ENCODE measurements around the gene APH1B. TPM values are rescaled to one million over a fixed set of nuclear protein-coding genes. Genes with fewer than 3 reads are reported as not detected.

APH1B gene
- polyA plus RNA-seq, 1 experiment: 12.6 TPM

- TF ChIP-seq, protein P1, sequence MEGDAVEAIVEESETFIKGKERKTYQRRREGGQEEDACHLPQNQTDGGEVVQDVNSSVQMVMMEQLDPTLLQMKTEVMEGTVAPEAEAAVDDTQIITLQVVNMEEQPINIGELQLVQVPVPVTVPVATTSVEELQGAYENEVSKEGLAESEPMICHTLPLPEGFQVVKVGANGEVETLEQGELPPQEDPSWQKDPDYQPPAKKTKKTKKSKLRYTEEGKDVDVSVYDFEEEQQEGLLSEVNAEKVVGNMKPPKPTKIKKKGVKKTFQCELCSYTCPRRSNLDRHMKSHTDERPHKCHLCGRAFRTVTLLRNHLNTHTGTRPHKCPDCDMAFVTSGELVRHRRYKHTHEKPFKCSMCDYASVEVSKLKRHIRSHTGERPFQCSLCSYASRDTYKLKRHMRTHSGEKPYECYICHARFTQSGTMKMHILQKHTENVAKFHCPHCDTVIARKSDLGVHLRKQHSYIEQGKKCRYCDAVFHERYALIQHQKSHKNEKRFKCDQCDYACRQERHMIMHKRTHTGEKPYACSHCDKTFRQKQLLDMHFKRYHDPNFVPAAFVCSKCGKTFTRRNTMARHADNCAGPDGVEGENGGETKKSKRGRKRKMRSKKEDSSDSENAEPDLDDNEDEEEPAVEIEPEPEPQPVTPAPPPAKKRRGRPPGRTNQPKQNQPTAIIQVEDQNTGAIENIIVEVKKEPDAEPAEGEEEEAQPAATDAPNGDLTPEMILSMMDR (IDR thresholded peaks at IDR 0.05; ENCODE audit: insufficient read depth, low read depth, low read length): no peak
- H3K27me3 ChIP-seq (ENCODE audit: control insufficient read depth, insufficient read depth, low read length): no peaks in the 10 kb centered on the region
- DNase-seq (ENCODE audit: low read depth): no peak
- ChIA-PET CTCF (interaction anchor here (1.0 kb wide), 1 partner anchor 8 kb away, joined by 3 read pairs; no protein-coding TSS in a partner anchor), POLR2A (no interaction called here)
- H3K36me3 ChIP-seq (ENCODE audit: control insufficient read depth, insufficient read depth, low read length): peaks cover 5% of the 10 kb centered on the region; the same call in 1 of the 2 replicates
- H3K4me3 ChIP-seq (ENCODE audit: low read depth, low read length): no peak overlapping the region
These were observed 31.5 kb downstream of the APH1B start for GRCh38 chr15:63308947-63309346.

DNA sequence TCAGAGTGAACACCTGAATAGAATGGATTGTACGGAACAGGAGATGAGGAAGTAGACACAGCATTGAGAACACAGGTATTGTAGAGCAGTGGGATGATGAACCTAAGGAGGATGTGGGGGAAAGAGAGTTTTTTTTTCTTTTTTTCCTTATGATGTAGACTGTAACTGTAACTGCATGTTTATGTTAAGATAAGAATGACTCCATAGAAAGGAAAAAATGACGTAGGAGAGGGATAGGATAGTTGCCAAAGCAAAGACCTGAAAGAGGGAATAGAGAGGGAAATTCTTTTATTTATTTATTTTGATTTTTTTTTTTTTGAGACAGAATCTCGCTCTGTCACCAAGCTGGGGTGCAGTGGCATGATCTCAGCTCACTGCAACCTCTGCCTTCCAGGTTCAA, 33.2 kb downstream of the APH1B start:
- H3K27me3 ChIP-seq (ENCODE audit: control insufficient read depth, insufficient read depth, low read length): no peaks in the 10 kb centered on the region
- TF ChIP-seq, protein P1 (IDR thresholded peaks at IDR 0.05; ENCODE audit: insufficient read depth, low read depth, low read length): no peak
- ChIA-PET CTCF (interaction anchor here (1.5 to 2.1 kb wide), 2 partner anchors 16 to 19 kb away, joined by 3 to 7 read pairs; no protein-coding TSS in a partner anchor), POLR2A (interaction anchor here (0.6 kb wide), 1 partner anchor 197 kb away, joined by 3 read pairs; no protein-coding TSS in a partner anchor)
- no peak overlapping the region for H3K4me3 ChIP-seq (ENCODE audit: low read depth, low read length)
- H3K36me3 ChIP-seq (ENCODE audit: control insufficient read depth, insufficient read depth, low read length): peaks cover 5% of the 10 kb centered on the region; the same call in 1 of the 2 replicates
- no peak for DNase-seq (ENCODE audit: low read depth)

GRCh38 chr15:63312286-63312685, 34.9 kb downstream of the APH1B start:
- CTCF ChIA-PET: interaction anchor here (0.6 to 0.8 kb wide), 2 partner anchors 11 to 282 kb away, joined by 3 read pairs; no protein-coding TSS in a partner anchor
- TF ChIP-seq, protein P1 (IDR thresholded peaks at IDR 0.05; ENCODE audit: insufficient read depth, low read depth, low read length): no peak

DNA sequence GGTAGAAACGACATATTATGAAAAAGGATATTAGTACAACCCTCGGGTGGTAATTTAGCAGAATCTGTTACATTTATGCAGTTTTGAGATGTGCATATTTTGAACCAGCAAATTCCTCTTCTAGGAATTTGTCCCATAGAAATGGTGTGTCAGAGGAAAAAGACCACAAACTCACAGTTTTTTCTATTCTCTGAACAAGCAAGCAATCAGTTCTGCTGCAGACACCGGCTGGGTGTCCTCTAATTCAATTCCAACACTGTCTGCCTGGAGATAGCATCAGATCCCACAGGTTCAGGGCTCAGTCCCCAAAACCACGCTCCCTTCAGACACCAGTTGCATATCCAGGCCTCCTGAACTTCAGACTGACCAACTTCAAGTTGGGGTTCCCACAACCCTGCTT, 36.4 kb downstream of the APH1B start:
- TF ChIP-seq, protein P1 (IDR thresholded peaks at IDR 0.05; ENCODE audit: insufficient read depth, low read depth, low read length): no peak
- CTCF ChIA-PET: no interaction called here
- no peak for DNase-seq (ENCODE audit: low read depth)
- Histone ChIP-seq H3K4me3 (ENCODE audit: low read depth, low read length) (no peak overlapping the region), H3K27me3 (ENCODE audit: control insufficient read depth, insufficient read depth, low read length) (no peaks in the 10 kb centered on the region), H3K36me3 (ENCODE audit: control insufficient read depth, insufficient read depth, low read length) (no peaks in the 10 kb centered on the region)
- POLR2A ChIA-PET: no interaction called here

More at GRCh38 chr15:63312286-63312685, 34.9 kb downstream of the APH1B start:
- POLR2A ChIA-PET: no interaction called here
- no peak for DNase-seq (ENCODE audit: low read depth)
- H3K27me3 ChIP-seq (ENCODE audit: control insufficient read depth, insufficient read depth, low read length): no peaks in the 10 kb centered on the region
- no peaks in the 10 kb centered on the region for H3K36me3 ChIP-seq (ENCODE audit: control insufficient read depth, insufficient read depth, low read length)
- H3K4me3 ChIP-seq (ENCODE audit: low read depth, low read length): no peak overlapping the region

GRCh38 chr15:63314409-63314808, 37.0 kb downstream of the APH1B start:
- Histone ChIP-seq H3K36me3 (ENCODE audit: control insufficient read depth, insufficient read depth, low read length) (no peaks in the 10 kb centered on the region), H3K27me3 (ENCODE audit: control insufficient read depth, insufficient read depth, low read length) (no peaks in the 10 kb centered on the region), H3K4me3 (ENCODE audit: low read depth, low read length) (no peak overlapping the region)
- ChIA-PET POLR2A (no interaction called here), CTCF (interaction anchor here (0.6 kb wide), 1 partner anchor 129 kb away, joined by 3 read pairs; no protein-coding TSS in a partner anchor)
- TF ChIP-seq, protein P1 (IDR thresholded peaks at IDR 0.05; ENCODE audit: insufficient read depth, low read depth, low read length): no peak
- DNase-seq (ENCODE audit: low read depth): no peak

All from BJ (cell line).